ENCODE results near the gene DCP1B.

GRCh38 chr12:1925684-1926006, 78.6 kb downstream of the DCP1B start:
- TF ChIP-seq CTCF (IDR thresholded peaks at IDR 0.05) (no peak), POLR2AphosphoS5 (IDR thresholded peaks at IDR 0.05; ENCODE audit: low read depth, low read length) (no peak), SIN3A (IDR thresholded peaks at IDR 0.05; ENCODE audit: borderline replicate concordance, insufficient read depth, low read depth, low read length) (no peak), REST (IDR thresholded peaks at IDR 0.05; ENCODE audit: insufficient read depth in 1 of 2, low read depth in 2 of 2, low read length in 1 of 2) (no peak)
